Measurements from ENCODE around the gene IRX5. TPM values are rescaled to one million over a fixed set of nuclear protein-coding genes. Genes with fewer than 3 reads are reported as not detected.

The IRX5 gene
- total RNA-seq, 1 donor from 2014 or later: 2.6 TPM

DNA sequence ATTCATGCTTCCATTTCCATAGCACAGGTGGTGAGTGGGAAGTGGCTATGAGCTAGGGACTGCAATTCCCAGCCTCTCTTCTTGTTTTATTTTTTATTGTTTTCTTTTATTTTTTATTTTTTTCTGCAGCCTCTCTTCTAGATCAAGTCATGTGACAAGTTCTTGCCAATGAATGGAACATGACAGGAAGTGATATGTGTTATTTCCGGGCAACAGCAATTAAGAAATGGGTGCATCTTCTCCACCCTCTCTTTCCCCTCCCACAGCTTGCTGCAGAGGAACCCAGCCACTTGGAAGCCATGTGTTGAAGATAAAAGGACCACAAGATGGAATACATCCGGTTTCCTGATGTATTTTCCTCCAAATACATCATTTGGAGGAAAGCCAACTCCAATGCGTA is 23.6 kb downstream of the IRX5 start:
- no peak for DNase-seq (ENCODE audit: low spot score)
- Mint-ChIP-seq H3K9me3 (ENCODE audit: unreplicated experiment) (no peaks in the 10 kb centered on the region), H3K36me3 (ENCODE audit: low read depth, unreplicated experiment) (no peaks in the 10 kb centered on the region), H3K27ac (ENCODE audit: unreplicated experiment) (no peak overlapping the region), H3K27me3 (ENCODE audit: unreplicated experiment) (no peaks in the 10 kb centered on the region), H3K4me3 (ENCODE audit: unreplicated experiment) (no peak overlapping the region), H3K4me1 (ENCODE audit: unreplicated experiment) (no peaks in the 10 kb centered on the region)
- TF ChIP-seq, protein P1, sequence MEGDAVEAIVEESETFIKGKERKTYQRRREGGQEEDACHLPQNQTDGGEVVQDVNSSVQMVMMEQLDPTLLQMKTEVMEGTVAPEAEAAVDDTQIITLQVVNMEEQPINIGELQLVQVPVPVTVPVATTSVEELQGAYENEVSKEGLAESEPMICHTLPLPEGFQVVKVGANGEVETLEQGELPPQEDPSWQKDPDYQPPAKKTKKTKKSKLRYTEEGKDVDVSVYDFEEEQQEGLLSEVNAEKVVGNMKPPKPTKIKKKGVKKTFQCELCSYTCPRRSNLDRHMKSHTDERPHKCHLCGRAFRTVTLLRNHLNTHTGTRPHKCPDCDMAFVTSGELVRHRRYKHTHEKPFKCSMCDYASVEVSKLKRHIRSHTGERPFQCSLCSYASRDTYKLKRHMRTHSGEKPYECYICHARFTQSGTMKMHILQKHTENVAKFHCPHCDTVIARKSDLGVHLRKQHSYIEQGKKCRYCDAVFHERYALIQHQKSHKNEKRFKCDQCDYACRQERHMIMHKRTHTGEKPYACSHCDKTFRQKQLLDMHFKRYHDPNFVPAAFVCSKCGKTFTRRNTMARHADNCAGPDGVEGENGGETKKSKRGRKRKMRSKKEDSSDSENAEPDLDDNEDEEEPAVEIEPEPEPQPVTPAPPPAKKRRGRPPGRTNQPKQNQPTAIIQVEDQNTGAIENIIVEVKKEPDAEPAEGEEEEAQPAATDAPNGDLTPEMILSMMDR (IDR thresholded peaks at IDR 0.05; ENCODE audit: unreplicated experiment): no peak

DNA sequence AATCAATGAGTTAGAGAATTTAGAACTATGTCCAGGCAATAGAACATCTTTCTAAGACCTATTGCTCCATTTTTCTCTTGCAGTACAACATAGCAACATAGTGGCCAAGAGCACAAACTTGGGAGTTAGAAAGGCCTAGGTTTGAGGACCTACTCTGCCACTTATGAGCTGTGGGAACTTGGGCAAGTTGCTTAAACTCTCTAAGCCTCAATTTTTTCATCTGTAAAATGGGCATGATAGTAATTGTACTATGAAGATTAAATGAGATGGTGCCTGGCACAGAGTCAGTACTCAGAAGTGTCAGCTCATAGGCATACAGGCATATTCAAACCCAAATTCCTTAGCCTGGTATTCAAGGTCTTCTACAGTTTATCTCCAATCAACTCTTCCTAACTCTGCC is 25.1 kb downstream of the IRX5 start:
- H3K9me3 Mint-ChIP-seq (ENCODE audit: unreplicated experiment): no peaks in the 10 kb centered on the region
- TF ChIP-seq, protein P1 (IDR thresholded peaks at IDR 0.05; ENCODE audit: unreplicated experiment): no peak
- no peaks in the 10 kb centered on the region for H3K27me3 Mint-ChIP-seq (ENCODE audit: unreplicated experiment)
- H3K27ac Mint-ChIP-seq (ENCODE audit: unreplicated experiment): no peak overlapping the region
- H3K4me3 Mint-ChIP-seq (ENCODE audit: unreplicated experiment): no peak overlapping the region
- DNase-seq (ENCODE audit: low spot score): no peak
- H3K36me3 Mint-ChIP-seq (ENCODE audit: low read depth, unreplicated experiment): no peaks in the 10 kb centered on the region
- no peaks in the 10 kb centered on the region for H3K4me1 Mint-ChIP-seq (ENCODE audit: unreplicated experiment)

DNA sequence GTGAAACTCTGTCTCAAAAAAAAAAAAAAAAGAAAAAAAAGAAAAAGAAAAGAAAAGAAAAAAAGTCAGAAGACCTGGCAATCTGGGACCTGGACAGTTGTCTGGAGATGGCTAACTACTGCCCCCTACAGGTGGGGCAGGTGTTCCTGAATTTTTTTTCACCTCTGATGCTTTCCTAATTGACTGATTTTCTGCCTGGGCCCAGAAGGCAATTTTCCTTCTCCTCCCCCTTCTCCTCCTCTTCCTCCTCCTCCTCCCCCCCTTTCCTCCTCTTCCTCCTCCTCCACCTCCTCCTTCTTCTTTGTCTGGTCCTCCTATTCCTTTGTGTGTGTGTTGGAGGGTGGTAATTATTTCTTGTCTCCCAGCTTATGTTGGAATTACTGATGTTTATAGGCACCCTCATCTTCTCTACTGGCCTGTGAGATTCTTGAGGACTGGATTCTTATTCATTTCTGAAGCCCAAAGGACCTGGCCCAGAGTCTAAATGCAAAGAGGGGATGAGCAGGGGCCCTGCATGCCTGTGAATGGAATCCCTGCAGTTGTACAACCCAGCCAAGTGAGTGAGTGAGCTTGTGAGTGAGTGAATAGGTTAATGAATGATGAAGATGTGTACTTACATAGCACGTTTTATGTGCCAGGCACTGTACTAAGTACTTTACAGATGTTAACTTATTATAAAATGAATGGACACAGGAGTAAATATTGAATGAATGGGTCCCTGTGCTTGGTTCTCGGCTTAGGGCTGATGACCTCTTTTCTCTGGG is 26.9 kb downstream of the IRX5 start:
- no peaks in the 10 kb centered on the region for H3K36me3 Mint-ChIP-seq (ENCODE audit: low read depth, unreplicated experiment)
- H3K27me3 Mint-ChIP-seq (ENCODE audit: unreplicated experiment): peaks cover 3% of the 10 kb centered on the region
- H3K4me3 Mint-ChIP-seq (ENCODE audit: unreplicated experiment): no peak overlapping the region

DNA sequence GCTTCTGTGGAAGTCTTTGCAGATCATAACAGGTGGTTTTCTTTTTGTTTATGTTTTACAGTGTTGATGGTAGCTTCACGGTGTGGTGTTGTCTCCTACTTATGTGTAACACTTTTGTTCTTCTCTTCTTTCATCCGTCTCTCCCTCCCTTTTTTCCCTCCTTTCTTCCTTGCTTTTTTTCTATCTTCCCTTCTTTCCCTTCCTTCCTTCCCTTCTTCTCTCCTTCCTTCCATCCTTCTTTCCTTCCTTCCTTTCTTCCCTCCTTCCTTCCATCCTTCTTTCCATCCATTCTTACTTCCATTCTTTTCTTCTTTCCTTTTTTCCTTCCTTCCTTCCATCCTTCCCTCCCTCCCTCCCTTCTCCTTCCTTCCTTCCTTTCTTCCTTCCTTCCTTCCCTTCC is 31.4 kb downstream of the IRX5 start:
- DNase-seq (ENCODE audit: low spot score): no peak
- H3K36me3 Mint-ChIP-seq (ENCODE audit: low read depth, unreplicated experiment): no peaks in the 10 kb centered on the region
- H3K9me3 Mint-ChIP-seq (ENCODE audit: unreplicated experiment): no peaks in the 10 kb centered on the region
- no peak overlapping the region for H3K4me3 Mint-ChIP-seq (ENCODE audit: unreplicated experiment)
- TF ChIP-seq, protein P1 (IDR thresholded peaks at IDR 0.05; ENCODE audit: unreplicated experiment): no peak
- no peaks in the 10 kb centered on the region for H3K4me1 Mint-ChIP-seq (ENCODE audit: unreplicated experiment)
- H3K27me3 Mint-ChIP-seq (ENCODE audit: unreplicated experiment): peaks cover 6% of the 10 kb centered on the region
- no peak overlapping the region for H3K27ac Mint-ChIP-seq (ENCODE audit: unreplicated experiment)

More for the DNA sequence above, 26.9 kb downstream of the IRX5 start:
- peak; percentile 32 for DNase-seq (ENCODE audit: low spot score)
- Mint-ChIP-seq H3K9me3 (ENCODE audit: unreplicated experiment) (no peaks in the 10 kb centered on the region), H3K27ac (ENCODE audit: unreplicated experiment) (no peak overlapping the region), H3K4me1 (ENCODE audit: unreplicated experiment) (no peaks in the 10 kb centered on the region)
- TF ChIP-seq, protein P1 (IDR thresholded peaks at IDR 0.05; ENCODE audit: unreplicated experiment): peak; percentile 69

DNA sequence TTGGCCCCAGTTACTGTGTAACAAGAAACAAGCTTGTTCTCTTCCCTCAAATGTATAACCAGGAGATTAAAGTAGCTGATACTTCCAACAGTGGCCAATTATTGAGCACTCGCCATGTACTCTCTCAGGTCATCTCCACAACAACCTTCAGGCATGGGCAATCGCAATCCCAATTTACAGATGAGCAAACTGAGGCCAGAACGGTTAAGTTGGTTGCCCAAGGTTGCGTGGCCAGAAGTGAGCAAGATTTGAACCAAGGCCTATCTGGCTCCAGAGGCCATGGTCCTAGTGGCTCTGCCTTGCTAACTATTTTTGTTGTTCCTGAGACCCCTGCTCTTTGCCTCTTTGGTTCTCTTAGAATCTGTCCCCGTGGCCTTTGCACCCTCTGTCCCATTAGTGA is 33.6 kb downstream of the IRX5 start:
- H3K36me3 Mint-ChIP-seq (ENCODE audit: low read depth, unreplicated experiment): no peaks in the 10 kb centered on the region
- H3K4me1 Mint-ChIP-seq (ENCODE audit: unreplicated experiment): peaks cover 5% of the 10 kb centered on the region
- DNase-seq (ENCODE audit: low spot score): no peak
- H3K4me3 Mint-ChIP-seq (ENCODE audit: unreplicated experiment): no peak overlapping the region
- H3K27ac Mint-ChIP-seq (ENCODE audit: unreplicated experiment): no peak overlapping the region
- TF ChIP-seq, protein P1 (IDR thresholded peaks at IDR 0.05; ENCODE audit: unreplicated experiment): no peak
- H3K9me3 Mint-ChIP-seq (ENCODE audit: unreplicated experiment): no peaks in the 10 kb centered on the region
- H3K27me3 Mint-ChIP-seq (ENCODE audit: unreplicated experiment): peaks cover 6% of the 10 kb centered on the region

Data from endothelial cell (in vitro differentiated cells).